Measurements from ENCODE around the gene TRIL.

DNA sequence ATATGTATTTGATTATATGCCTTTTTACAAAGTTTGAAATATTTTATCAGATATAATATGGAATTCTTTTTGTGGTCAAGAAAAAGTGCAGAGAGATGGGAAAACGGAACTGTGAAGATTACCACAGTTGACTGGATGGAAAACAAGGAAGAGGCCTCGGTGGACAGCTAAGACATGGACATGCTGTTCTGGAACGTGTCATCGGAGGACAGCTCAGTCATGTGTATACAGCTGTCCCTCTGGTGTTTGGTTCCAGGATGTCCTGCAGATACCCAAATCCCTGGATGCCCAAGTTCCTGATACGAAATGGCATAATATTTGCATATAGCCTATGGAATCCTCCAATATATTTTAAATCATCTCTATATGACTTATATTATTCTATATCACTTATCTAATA, 49.4 kb downstream of the TRIL start:
- TF ChIP-seq POLR2A (IDR thresholded peaks at IDR 0.05) = no peak
- TF ChIP-seq, protein P1, sequence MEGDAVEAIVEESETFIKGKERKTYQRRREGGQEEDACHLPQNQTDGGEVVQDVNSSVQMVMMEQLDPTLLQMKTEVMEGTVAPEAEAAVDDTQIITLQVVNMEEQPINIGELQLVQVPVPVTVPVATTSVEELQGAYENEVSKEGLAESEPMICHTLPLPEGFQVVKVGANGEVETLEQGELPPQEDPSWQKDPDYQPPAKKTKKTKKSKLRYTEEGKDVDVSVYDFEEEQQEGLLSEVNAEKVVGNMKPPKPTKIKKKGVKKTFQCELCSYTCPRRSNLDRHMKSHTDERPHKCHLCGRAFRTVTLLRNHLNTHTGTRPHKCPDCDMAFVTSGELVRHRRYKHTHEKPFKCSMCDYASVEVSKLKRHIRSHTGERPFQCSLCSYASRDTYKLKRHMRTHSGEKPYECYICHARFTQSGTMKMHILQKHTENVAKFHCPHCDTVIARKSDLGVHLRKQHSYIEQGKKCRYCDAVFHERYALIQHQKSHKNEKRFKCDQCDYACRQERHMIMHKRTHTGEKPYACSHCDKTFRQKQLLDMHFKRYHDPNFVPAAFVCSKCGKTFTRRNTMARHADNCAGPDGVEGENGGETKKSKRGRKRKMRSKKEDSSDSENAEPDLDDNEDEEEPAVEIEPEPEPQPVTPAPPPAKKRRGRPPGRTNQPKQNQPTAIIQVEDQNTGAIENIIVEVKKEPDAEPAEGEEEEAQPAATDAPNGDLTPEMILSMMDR (IDR thresholded peaks at IDR 0.05 in 4 of 5, conservative IDR thresholded peaks at IDR 0.05 in 1 of 5) = no peak

Measured in gastrocnemius medialis (tissue), 4 donors.